ENCODE results near the gene RTF2. TPM values are rescaled to one million over a fixed set of nuclear protein-coding genes. Genes with fewer than 3 reads are reported as not detected.
A peak's percentile ranks its signal among the peaks of the same experiment; 100 is the strongest.

Gene RTF2
- total RNA-seq, 1 donor from 2014 or later = 42.4 TPM

GRCh38 chr20:56442389-56443365 is 25.8 kb upstream of the RTF2 start:
- H3F3A ChIP-seq (ENCODE audit: low read depth) = no peaks in the 10 kb centered on the region
- TF ChIP-seq, protein P1, sequence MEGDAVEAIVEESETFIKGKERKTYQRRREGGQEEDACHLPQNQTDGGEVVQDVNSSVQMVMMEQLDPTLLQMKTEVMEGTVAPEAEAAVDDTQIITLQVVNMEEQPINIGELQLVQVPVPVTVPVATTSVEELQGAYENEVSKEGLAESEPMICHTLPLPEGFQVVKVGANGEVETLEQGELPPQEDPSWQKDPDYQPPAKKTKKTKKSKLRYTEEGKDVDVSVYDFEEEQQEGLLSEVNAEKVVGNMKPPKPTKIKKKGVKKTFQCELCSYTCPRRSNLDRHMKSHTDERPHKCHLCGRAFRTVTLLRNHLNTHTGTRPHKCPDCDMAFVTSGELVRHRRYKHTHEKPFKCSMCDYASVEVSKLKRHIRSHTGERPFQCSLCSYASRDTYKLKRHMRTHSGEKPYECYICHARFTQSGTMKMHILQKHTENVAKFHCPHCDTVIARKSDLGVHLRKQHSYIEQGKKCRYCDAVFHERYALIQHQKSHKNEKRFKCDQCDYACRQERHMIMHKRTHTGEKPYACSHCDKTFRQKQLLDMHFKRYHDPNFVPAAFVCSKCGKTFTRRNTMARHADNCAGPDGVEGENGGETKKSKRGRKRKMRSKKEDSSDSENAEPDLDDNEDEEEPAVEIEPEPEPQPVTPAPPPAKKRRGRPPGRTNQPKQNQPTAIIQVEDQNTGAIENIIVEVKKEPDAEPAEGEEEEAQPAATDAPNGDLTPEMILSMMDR (IDR thresholded peaks at IDR 0.05) = no peak
- TF ChIP-seq EZH2phosphoT487 (IDR thresholded peaks at IDR 0.05) (no peak), EZH2 (IDR thresholded peaks at IDR 0.05) (no peak)
- Mint-ChIP-seq H3K9me3 (no peaks in the 10 kb centered on the region), H3K4me1 (peaks cover 6% of the 10 kb centered on the region), H3K36me3 (no peaks in the 10 kb centered on the region), H3K4me3 (no peak overlapping the region), H3K27ac (no peak overlapping the region), H3K27me3 (ENCODE audit: insufficient read depth, low read depth) (peaks cover 2% of the 10 kb centered on the region)
- H3K36me3 ChIP-seq = no peaks in the 10 kb centered on the region
- H3K79me2 ChIP-seq (ENCODE audit: low read depth) = no peaks in the 10 kb centered on the region
- H3K4me1 ChIP-seq = no peaks in the 10 kb centered on the region
- H2AFZ ChIP-seq (replicated peaks) = no peak overlapping the region
- no peak overlapping the region for H3K27ac ChIP-seq
- no peaks in the 10 kb centered on the region for H3K9me3 ChIP-seq (ENCODE audit: low read depth)
- no peak for DNase-seq (ENCODE audit: low spot score)
- no peak overlapping the region for H3K9ac ChIP-seq
- H3K27me3 ChIP-seq = no peaks in the 10 kb centered on the region
- H4K20me1 ChIP-seq (ENCODE audit: low read depth) = no peaks in the 10 kb centered on the region
- H3K4me3 ChIP-seq = no peak overlapping the region
- H3K4me2 ChIP-seq = no peak overlapping the region

DNA sequence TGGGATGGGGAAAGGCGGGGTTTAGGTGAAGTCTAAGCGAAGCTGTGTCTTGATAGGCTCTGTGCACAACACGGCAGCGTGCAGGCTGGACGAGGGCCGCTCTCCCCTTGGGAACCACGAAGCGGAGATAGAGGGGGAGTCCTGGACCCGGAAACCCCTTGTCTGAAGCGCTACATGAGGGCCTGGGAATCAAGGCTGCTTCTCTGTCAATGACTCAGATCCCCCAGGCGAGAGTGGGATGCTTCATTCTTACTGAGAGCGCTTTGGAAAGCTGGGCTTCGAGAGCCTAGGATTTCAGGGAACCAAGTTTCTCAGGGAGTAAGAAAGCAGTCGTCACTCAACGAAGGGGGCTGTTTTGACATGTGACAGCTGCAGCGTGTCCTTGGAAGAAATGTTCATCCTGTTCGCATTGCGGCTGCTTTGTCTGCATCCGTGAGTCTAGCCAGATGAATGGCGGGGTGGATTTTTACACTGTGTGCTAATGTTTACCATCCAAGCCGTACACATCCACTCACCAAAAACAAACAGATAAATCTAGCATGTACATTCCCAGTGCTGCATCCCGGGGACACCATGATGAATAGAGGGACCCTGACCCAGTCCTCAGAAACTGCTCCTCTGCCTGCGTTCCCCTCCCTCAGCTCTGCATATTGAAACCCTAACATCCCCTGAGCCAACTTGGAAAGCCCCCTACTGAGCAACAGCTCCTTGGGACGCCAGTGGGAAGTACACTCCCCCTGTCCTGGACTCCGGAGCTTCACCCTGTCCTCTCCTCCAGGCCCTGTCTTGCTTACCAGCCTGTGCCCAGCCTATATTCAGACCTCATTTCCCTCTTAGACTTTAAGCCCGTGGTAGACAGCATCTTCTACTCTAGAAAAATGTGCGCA is 24.5 kb upstream of the RTF2 start:
- peak overlapping the region; percentile 18 for H3K27ac Mint-ChIP-seq
- Histone ChIP-seq H3K9ac (no peak overlapping the region), H3K27ac (no peak overlapping the region), H2AFZ (replicated peaks) (no peak overlapping the region), H3K4me1 (no peaks in the 10 kb centered on the region), H3K79me2 (ENCODE audit: low read depth) (no peaks in the 10 kb centered on the region), H3K4me2 (no peak overlapping the region), H3K27me3 (no peaks in the 10 kb centered on the region), H4K20me1 (ENCODE audit: low read depth) (no peaks in the 10 kb centered on the region), H3K9me3 (ENCODE audit: low read depth) (no peaks in the 10 kb centered on the region), H3K36me3 (no peaks in the 10 kb centered on the region), H3F3A (ENCODE audit: low read depth) (no peaks in the 10 kb centered on the region), H3K4me3 (no peak overlapping the region)
- H3K36me3 Mint-ChIP-seq = no peaks in the 10 kb centered on the region
- H3K4me3 Mint-ChIP-seq = no peak overlapping the region
- no peak for DNase-seq (ENCODE audit: low spot score)
- peaks cover 6% of the 10 kb centered on the region for H3K4me1 Mint-ChIP-seq
- H3K27me3 Mint-ChIP-seq (ENCODE audit: insufficient read depth, low read depth) = no peaks in the 10 kb centered on the region
- no peaks in the 10 kb centered on the region for H3K9me3 Mint-ChIP-seq
- TF ChIP-seq EZH2phosphoT487 (IDR thresholded peaks at IDR 0.05) = no peak
- no peak for TF ChIP-seq EZH2 (IDR thresholded peaks at IDR 0.05)
- TF ChIP-seq, protein P1 (IDR thresholded peaks at IDR 0.05) = no peak

- Histone ChIP-seq H3K4me2 (no peak overlapping the region), H3K36me3 (no peaks in the 10 kb centered on the region), H3K27me3 (no peaks in the 10 kb centered on the region), H3K9me3 (ENCODE audit: low read depth) (no peaks in the 10 kb centered on the region), H3K4me3 (no peak overlapping the region), H3K4me1 (no peaks in the 10 kb centered on the region), H3K9ac (no peak overlapping the region), H2AFZ (replicated peaks) (no peak overlapping the region), H3F3A (ENCODE audit: low read depth) (no peaks in the 10 kb centered on the region), H3K79me2 (ENCODE audit: low read depth) (no peaks in the 10 kb centered on the region), H3K27ac (no peak overlapping the region), H4K20me1 (ENCODE audit: low read depth) (no peaks in the 10 kb centered on the region)
- Mint-ChIP-seq H3K27ac (peak overlapping the region; percentile 42), H3K36me3 (no peaks in the 10 kb centered on the region), H3K4me1 (peaks cover 6% of the 10 kb centered on the region), H3K27me3 (ENCODE audit: insufficient read depth, low read depth) (no peaks in the 10 kb centered on the region), H3K4me3 (no peak overlapping the region), H3K9me3 (no peaks in the 10 kb centered on the region)
- TF ChIP-seq, protein P1 (IDR thresholded peaks at IDR 0.05) = no peak
- TF ChIP-seq EZH2 (IDR thresholded peaks at IDR 0.05) = no peak
- TF ChIP-seq EZH2phosphoT487 (IDR thresholded peaks at IDR 0.05) = no peak
- DNase-seq (ENCODE audit: low spot score) = no peak
These were observed 23.3 kb upstream of the RTF2 start for GRCh38 chr20:56445130-56445529.
